ENCODE measurements around the gene ADCK2.

ADCK2 gene

GRCh38 chr7:140744005-140744404, 71.3 kb downstream of the ADCK2 start:
- Histone ChIP-seq H3K27me3 (ENCODE audit: control insufficient read depth in 1 of 2, insufficient read depth in 2 of 2, low read length in 2 of 2) (no peaks in the 10 kb centered on the region), H3K9ac (ENCODE audit: low read length in 2 of 2) (no peak overlapping the region), H3K4me1 (ENCODE audit: control insufficient read depth, insufficient read depth, low read length) (no peaks in the 10 kb centered on the region), H3K4me3 (ENCODE audit: low read length in 2 of 2) (no peak overlapping the region), H3K27ac (ENCODE audit: low read length) (no peak overlapping the region), H3K9me3 (ENCODE audit: control insufficient read depth in 2 of 2, low read length in 2 of 2) (no peaks in the 10 kb centered on the region), H3K36me3 (ENCODE audit: control insufficient read depth in 2 of 2, insufficient read depth in 2 of 2, low read length in 2 of 2) (peaks cover 6 to 7% of the 10 kb centered on the region in 2 donors)

Measured in stomach smooth muscle (tissue), 2 donors.